Measurements from ENCODE around the gene RPUSD2.
A peak's percentile ranks its signal among the peaks of the same experiment; 100 is the strongest.

The RPUSD2 gene

GRCh38 chr15:40569129-40569953, at the start of gene RPUSD2:
TSS of gene RPUSD2 (plus strand) at chr15:40569299. CDS start at chr15:40569338, 39 bp downstream.
- DNase-seq (ENCODE audit: low read depth, low spot score) = peak; percentile 79
- TF ChIP-seq SUZ12 (IDR thresholded peaks at IDR 0.05; ENCODE audit: extremely low read depth, insufficient read depth, insufficient read length) (no peak), YY1 (IDR thresholded peaks at IDR 0.05; ENCODE audit: insufficient read depth, insufficient read length) (no peak), ZNF274 (IDR thresholded peaks at IDR 0.05; ENCODE audit: low read depth, low read length) (no peak)
- H3K4me1 ChIP-seq (ENCODE audit: insufficient read depth, insufficient read length) = no peaks in the 10 kb centered on the region
- peak within 1 kb of the TSS; percentile 94 for H3K9ac ChIP-seq (ENCODE audit: insufficient read length, low read depth)
- peaks cover 15% of the 10 kb centered on the region for H3K27me3 ChIP-seq (ENCODE audit: insufficient read depth, insufficient read length)
- H3K4me3 ChIP-seq (ENCODE audit: insufficient read length, low read depth) = peak within 1 kb of the TSS; percentile 94
- H3K9me3 ChIP-seq (ENCODE audit: insufficient read depth, low read length) = no peaks in the 10 kb centered on the region
- peaks cover 33% of the 10 kb centered on the region for H3K36me3 ChIP-seq (ENCODE audit: insufficient read depth, insufficient read length, low read length)

- no peak overlapping the region for H3K9ac ChIP-seq (ENCODE audit: insufficient read length, low read depth)
- TF ChIP-seq YY1 (IDR thresholded peaks at IDR 0.05; ENCODE audit: insufficient read depth, insufficient read length) (no peak), ZNF274 (IDR thresholded peaks at IDR 0.05; ENCODE audit: low read depth, low read length) (no peak), SUZ12 (IDR thresholded peaks at IDR 0.05; ENCODE audit: extremely low read depth, insufficient read depth, insufficient read length) (no peak)
- H3K9me3 ChIP-seq (ENCODE audit: insufficient read depth, low read length) = no peaks in the 10 kb centered on the region
Measured at GRCh38 chr15:40523611-40524010, 45.5 kb upstream of the RPUSD2 start.

GRCh38 chr15:40525855-40526254, 43.2 kb upstream of the RPUSD2 start:
- Histone ChIP-seq H3K9ac (ENCODE audit: insufficient read length, low read depth) (no peak overlapping the region), H3K27me3 (ENCODE audit: insufficient read depth, insufficient read length) (no peaks in the 10 kb centered on the region), H3K9me3 (ENCODE audit: insufficient read depth, low read length) (no peaks in the 10 kb centered on the region), H3K4me3 (ENCODE audit: insufficient read length, low read depth) (no peak overlapping the region), H3K36me3 (ENCODE audit: insufficient read depth, insufficient read length, low read length) (no peaks in the 10 kb centered on the region), H3K4me1 (ENCODE audit: insufficient read depth, insufficient read length) (no peaks in the 10 kb centered on the region)
- DNase-seq (ENCODE audit: low read depth, low spot score) = no peak
- no peak for TF ChIP-seq SUZ12 (IDR thresholded peaks at IDR 0.05; ENCODE audit: extremely low read depth, insufficient read depth, insufficient read length)
- no peak for TF ChIP-seq YY1 (IDR thresholded peaks at IDR 0.05; ENCODE audit: insufficient read depth, insufficient read length)
- TF ChIP-seq ZNF274 (IDR thresholded peaks at IDR 0.05; ENCODE audit: low read depth, low read length) = no peak

More at GRCh38 chr15:40523611-40524010, 45.5 kb upstream of the RPUSD2 start:
- Histone ChIP-seq H3K36me3 (ENCODE audit: insufficient read depth, insufficient read length, low read length) (no peaks in the 10 kb centered on the region), H3K4me1 (ENCODE audit: insufficient read depth, insufficient read length) (no peaks in the 10 kb centered on the region), H3K4me3 (ENCODE audit: insufficient read length, low read depth) (no peak overlapping the region), H3K27me3 (ENCODE audit: insufficient read depth, insufficient read length) (no peaks in the 10 kb centered on the region)
- DNase-seq (ENCODE audit: low read depth, low spot score) = no peak

GRCh38 chr15:40528801-40529200, 40.3 kb upstream of the RPUSD2 start:
- no peaks in the 10 kb centered on the region for H3K27me3 ChIP-seq (ENCODE audit: insufficient read depth, insufficient read length)
- no peaks in the 10 kb centered on the region for H3K4me1 ChIP-seq (ENCODE audit: insufficient read depth, insufficient read length)
- TF ChIP-seq YY1 (IDR thresholded peaks at IDR 0.05; ENCODE audit: insufficient read depth, insufficient read length) = no peak

GRCh38 chr15:40533763-40534364, 35.2 kb upstream of the RPUSD2 start:
- Histone ChIP-seq H3K36me3 (ENCODE audit: insufficient read depth, insufficient read length, low read length) (no peaks in the 10 kb centered on the region), H3K4me1 (ENCODE audit: insufficient read depth, insufficient read length) (peaks cover under 1% of the 10 kb centered on the region), H3K27me3 (ENCODE audit: insufficient read depth, insufficient read length) (no peaks in the 10 kb centered on the region), H3K9me3 (ENCODE audit: insufficient read depth, low read length) (no peaks in the 10 kb centered on the region), H3K9ac (ENCODE audit: insufficient read length, low read depth) (no peak overlapping the region), H3K4me3 (ENCODE audit: insufficient read length, low read depth) (no peak overlapping the region)
- no peak for DNase-seq (ENCODE audit: low read depth, low spot score)
- TF ChIP-seq ZNF274 (IDR thresholded peaks at IDR 0.05; ENCODE audit: low read depth, low read length) (no peak), SUZ12 (IDR thresholded peaks at IDR 0.05; ENCODE audit: extremely low read depth, insufficient read depth, insufficient read length) (no peak), YY1 (IDR thresholded peaks at IDR 0.05; ENCODE audit: insufficient read depth, insufficient read length) (no peak)

More at GRCh38 chr15:40528801-40529200, 40.3 kb upstream of the RPUSD2 start:
- DNase-seq (ENCODE audit: low read depth, low spot score) = no peak
- H3K9me3 ChIP-seq (ENCODE audit: insufficient read depth, low read length) = no peaks in the 10 kb centered on the region
- no peak overlapping the region for H3K9ac ChIP-seq (ENCODE audit: insufficient read length, low read depth)
- no peaks in the 10 kb centered on the region for H3K36me3 ChIP-seq (ENCODE audit: insufficient read depth, insufficient read length, low read length)
- H3K4me3 ChIP-seq (ENCODE audit: insufficient read length, low read depth) = no peak overlapping the region

GRCh38 chr15:40534371-40534770, 34.7 kb upstream of the RPUSD2 start:
- no peak overlapping the region for H3K9ac ChIP-seq (ENCODE audit: insufficient read length, low read depth)
- TF ChIP-seq ZNF274 (IDR thresholded peaks at IDR 0.05; ENCODE audit: low read depth, low read length) (no peak), SUZ12 (IDR thresholded peaks at IDR 0.05; ENCODE audit: extremely low read depth, insufficient read depth, insufficient read length) (no peak), YY1 (IDR thresholded peaks at IDR 0.05; ENCODE audit: insufficient read depth, insufficient read length) (no peak)
- peaks cover 5% of the 10 kb centered on the region for H3K4me1 ChIP-seq (ENCODE audit: insufficient read depth, insufficient read length)
- no peak for DNase-seq (ENCODE audit: low read depth, low spot score)
- H3K9me3 ChIP-seq (ENCODE audit: insufficient read depth, low read length) = no peaks in the 10 kb centered on the region
- H3K27me3 ChIP-seq (ENCODE audit: insufficient read depth, insufficient read length) = no peaks in the 10 kb centered on the region
- H3K36me3 ChIP-seq (ENCODE audit: insufficient read depth, insufficient read length, low read length) = no peaks in the 10 kb centered on the region
- no peak overlapping the region for H3K4me3 ChIP-seq (ENCODE audit: insufficient read length, low read depth)

- no peaks in the 10 kb centered on the region for H3K36me3 ChIP-seq (ENCODE audit: insufficient read depth, insufficient read length, low read length)
- DNase-seq (ENCODE audit: low read depth, low spot score) = no peak
- no peaks in the 10 kb centered on the region for H3K27me3 ChIP-seq (ENCODE audit: insufficient read depth, insufficient read length)
- no peaks in the 10 kb centered on the region for H3K9me3 ChIP-seq (ENCODE audit: insufficient read depth, low read length)
- no peak for TF ChIP-seq ZNF274 (IDR thresholded peaks at IDR 0.05; ENCODE audit: low read depth, low read length)
- no peak for TF ChIP-seq YY1 (IDR thresholded peaks at IDR 0.05; ENCODE audit: insufficient read depth, insufficient read length)
- no peak for TF ChIP-seq SUZ12 (IDR thresholded peaks at IDR 0.05; ENCODE audit: extremely low read depth, insufficient read depth, insufficient read length)
- peaks cover 8% of the 10 kb centered on the region for H3K4me1 ChIP-seq (ENCODE audit: insufficient read depth, insufficient read length)
- no peak overlapping the region for H3K9ac ChIP-seq (ENCODE audit: insufficient read length, low read depth)
- no peak overlapping the region for H3K4me3 ChIP-seq (ENCODE audit: insufficient read length, low read depth)
Measured at GRCh38 chr15:40536501-40536900, 32.6 kb upstream of the RPUSD2 start.

All from NT2/D1 (cell line).